CD14-positive monocyte (primary cell): ENCODE measurements around the gene GABRB2. TPM values are rescaled to one million over a fixed set of nuclear protein-coding genes. Genes with fewer than 3 reads are reported as not detected.

Experiments used
- DNase-seq, 3 donors: peaks; one replicate each; pipeline ENCODE4 v3.0.0-alpha.2; 2011 to 2022
- H2AFZ ChIP-seq: 2 replicates; pipeline ENCODE4 v1.6.0; 2012; ENCODE audit warnings: mild to moderate bottlenecking, low read depth, low read length, inconsistent platforms; ENCODE audit not compliant: insufficient read depth, poor library complexity, severe bottlenecking
- H3K27ac ChIP-seq, 2 donors: 1 replicate in 1 of 2; 2 replicates in 1 of 2; pipeline ENCODE4 v1.5.1; 2012 to 2013; ENCODE audit warnings: low read length in 2 of 2, control low read depth in 1 of 2, inconsistent platforms in 1 of 2, low read depth in 1 of 2, mild to moderate bottlenecking in 1 of 2
- H3K27me3 ChIP-seq, 2 donors: one replicate each; pipeline versions ENCODE4 v1.6.0 to v1.6.1; 2011 to 2013; ENCODE audit warnings: low read length in 2 of 2; ENCODE audit not compliant: control insufficient read depth in 2 of 2, insufficient read depth in 2 of 2
- H3K36me3 ChIP-seq, 2 donors: replicated peaks in 1 of 2; 1 replicate in 1 of 2; 2 replicates in 1 of 2; pipeline versions ENCODE4 v1.5.1 to v1.6.1; 2012 to 2013; ENCODE audit warnings: low read length in 2 of 2, control low read depth in 1 of 2, inconsistent platforms in 1 of 2, mild to moderate bottlenecking in 1 of 2; ENCODE audit not compliant: insufficient read depth in 2 of 2, control insufficient read depth in 1 of 2
- H3K4me1 ChIP-seq, 2 donors: 1 replicate in 1 of 2; 2 replicates in 1 of 2; pipeline versions ENCODE4 v1.5.1 to v1.6.1; 2012 to 2013; ENCODE audit warnings: low read length in 2 of 2, control low read depth in 1 of 2, inconsistent platforms in 1 of 2, mild to moderate bottlenecking in 1 of 2, moderate library complexity in 1 of 2; ENCODE audit not compliant: insufficient read depth in 2 of 2, control insufficient read depth in 1 of 2
- H3K4me2 ChIP-seq: replicated peaks from 2 replicates; pipeline ENCODE3; 2012; ENCODE audit warnings: low read length, moderate library complexity, mild to moderate bottlenecking; ENCODE audit not compliant: poor library complexity, severe bottlenecking; ENCODE audit errors: extremely low read depth
- H3K4me3 ChIP-seq, 3 experiments: fragments of 200-600 bp in 1 of 3; sonication (generic) in 1 of 3; replicated peaks in 1 of 3; 1 replicate in 2 of 3; 2 replicates in 1 of 3; pipeline ENCODE4 v1.5.1; 2011 to 2013; ENCODE audit warnings: low read length in 3 of 3, mild to moderate bottlenecking in 3 of 3, control low read depth in 2 of 3, low read depth in 2 of 3, inconsistent platforms in 1 of 3, moderate library complexity in 1 of 3
- H3K79me2 ChIP-seq: 2 replicates; pipeline ENCODE4 v1.6.0; 2012; ENCODE audit warnings: mild to moderate bottlenecking, control low read depth, inconsistent platforms, low read length, moderate library complexity; ENCODE audit not compliant: insufficient read depth
- H3K9ac ChIP-seq: 2 replicates; pipeline ENCODE4 v1.6.0; 2017; ENCODE audit warnings: low read length, mild to moderate bottlenecking; ENCODE audit not compliant: insufficient read depth, poor library complexity, severe bottlenecking
- H3K9me3 ChIP-seq, 2 donors: replicated peaks in 1 of 2; 1 replicate in 1 of 2; 2 replicates in 1 of 2; pipeline versions ENCODE4 v1.5.1 to v1.6.1; 2012 to 2013; ENCODE audit warnings: low read length in 2 of 2, control low read depth in 1 of 2; ENCODE audit not compliant: control insufficient read depth in 1 of 2, insufficient read depth in 1 of 2
- H4K20me1 ChIP-seq: 2 replicates; pipeline ENCODE4 v1.6.0; 2012; ENCODE audit warnings: mild to moderate bottlenecking, low read length, control low read depth, moderate library complexity; ENCODE audit not compliant: insufficient read depth
- H3K27ac Mint-ChIP-seq, 7 donors: one replicate each; pipeline ENCODE4 v1.8.0; 2020; ENCODE audit warnings: mild to moderate bottlenecking in 7 of 7, mixed read lengths in 7 of 7, moderate library complexity in 6 of 7, inconsistent platforms in 2 of 7
- H3K27me3 Mint-ChIP-seq, 3 donors: one replicate each; pipeline ENCODE4 v1.8.0; 2021 to 2022; ENCODE audit warnings: low read depth in 3 of 3, mild to moderate bottlenecking in 3 of 3, mixed read lengths in 3 of 3, moderate library complexity in 3 of 3, inconsistent platforms in 1 of 3
- H3K36me3 Mint-ChIP-seq, 2 donors: one replicate each; pipeline ENCODE4 v1.8.0; 2020; ENCODE audit warnings: mixed read lengths in 2 of 2, inconsistent platforms in 1 of 2, mild to moderate bottlenecking in 1 of 2
- H3K4me1 Mint-ChIP-seq: one replicate; pipeline ENCODE4 v1.8.0; 2020; ENCODE audit warnings: mild to moderate bottlenecking, mixed read lengths
- H3K4me3 Mint-ChIP-seq, 2 donors: one replicate each; pipeline ENCODE4 v1.8.0; 2020; ENCODE audit warnings: mild to moderate bottlenecking in 2 of 2, mixed read lengths in 2 of 2, moderate library complexity in 1 of 2
- H3K9me3 Mint-ChIP-seq, 7 donors: one replicate each; pipeline ENCODE4 v1.8.0; 2020 to 2022; ENCODE audit warnings: mixed read lengths in 7 of 7, mild to moderate bottlenecking in 6 of 7, moderate library complexity in 6 of 7, inconsistent platforms in 2 of 7
- WGBS: methylation state at CpG from one replicate; pipeline ENCODE4 v1.1.5; 2013; ENCODE audit warnings: missing lambda C conversion rate; ENCODE audit not compliant: insufficient coverage; 5-methylcytosine and 5-hydroxymethylcytosine counted together
- intact Hi-C, 2 donors: fragments of 100-400 bp; cut with micrococcal nuclease; formaldehyde crosslinking; loops; one replicate each; pipeline versions ENCODE4 v1.15.0 to v1.15.1; 2023
- polyA plus RNA-seq, 3 donors: library from polyadenylated mRNA; depleted of rRNA in 1 of 3; unstranded in 2 of 3; stranded (reverse) in 1 of 3; fragments of 300-500 nt in 2 of 3; fragments of >200 nt in 1 of 3; fragmentation: Illumina TruSeq in 2 of 3; gene quantifications; 1 replicate in 2 of 3; 2 replicates in 1 of 3; pipeline ENCODE4 v1.2.3, GENCODE V29; 2012 to 2021
- TF ChIP-seq, protein P1 (sequence below): fragments of 200-600 bp; IDR thresholded peaks from one replicate; pipeline ENCODE4 v1.8.0; 2022; ENCODE audit warnings: antibody characterized with exemption, mild to moderate bottlenecking

GABRB2 gene
- polyA plus RNA-seq, 3 donors = not detected

DNA sequence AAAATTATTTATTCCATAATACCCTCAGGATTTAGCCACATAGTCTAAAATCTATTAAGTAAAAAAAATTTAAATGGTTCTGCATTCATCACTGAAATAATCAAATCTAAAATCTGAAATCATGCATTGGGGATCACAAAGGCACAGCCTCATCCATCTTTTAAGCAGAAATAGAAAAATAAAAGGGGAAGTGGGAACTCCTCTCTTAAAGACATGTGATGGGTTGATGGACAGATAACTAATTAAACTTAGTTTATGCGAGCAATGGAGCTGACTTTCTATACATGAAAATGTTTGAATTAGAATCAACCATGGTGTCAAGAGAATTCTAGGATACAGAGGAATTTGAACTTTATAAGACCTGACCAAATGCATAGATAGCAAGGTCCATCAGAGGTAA lies 170.5 kb downstream of the GABRB2 start:
- Histone ChIP-seq H3K36me3 (no peaks in the 10 kb centered on the region), H3K9ac (no peak overlapping the region), H4K20me1 (no peaks in the 10 kb centered on the region), H3K4me3 (no peak overlapping the region), H3K27ac (no peak overlapping the region), H3K4me2 (no peak overlapping the region), H2AFZ (no peak overlapping the region), H3K79me2 (no peaks in the 10 kb centered on the region), H3K4me1 (no peaks in the 10 kb centered on the region), H3K9me3 (no peaks in the 10 kb centered on the region), H3K27me3 (no peaks in the 10 kb centered on the region)
- Mint-ChIP-seq H3K27ac (no peak overlapping the region), H3K4me3 (no peak overlapping the region), H3K9me3 (no peaks in the 10 kb centered on the region), H3K36me3 (no peaks in the 10 kb centered on the region), H3K27me3 (no peaks in the 10 kb centered on the region), H3K4me1 (no peaks in the 10 kb centered on the region)
- DNase-seq = no peak
- TF ChIP-seq, protein P1, sequence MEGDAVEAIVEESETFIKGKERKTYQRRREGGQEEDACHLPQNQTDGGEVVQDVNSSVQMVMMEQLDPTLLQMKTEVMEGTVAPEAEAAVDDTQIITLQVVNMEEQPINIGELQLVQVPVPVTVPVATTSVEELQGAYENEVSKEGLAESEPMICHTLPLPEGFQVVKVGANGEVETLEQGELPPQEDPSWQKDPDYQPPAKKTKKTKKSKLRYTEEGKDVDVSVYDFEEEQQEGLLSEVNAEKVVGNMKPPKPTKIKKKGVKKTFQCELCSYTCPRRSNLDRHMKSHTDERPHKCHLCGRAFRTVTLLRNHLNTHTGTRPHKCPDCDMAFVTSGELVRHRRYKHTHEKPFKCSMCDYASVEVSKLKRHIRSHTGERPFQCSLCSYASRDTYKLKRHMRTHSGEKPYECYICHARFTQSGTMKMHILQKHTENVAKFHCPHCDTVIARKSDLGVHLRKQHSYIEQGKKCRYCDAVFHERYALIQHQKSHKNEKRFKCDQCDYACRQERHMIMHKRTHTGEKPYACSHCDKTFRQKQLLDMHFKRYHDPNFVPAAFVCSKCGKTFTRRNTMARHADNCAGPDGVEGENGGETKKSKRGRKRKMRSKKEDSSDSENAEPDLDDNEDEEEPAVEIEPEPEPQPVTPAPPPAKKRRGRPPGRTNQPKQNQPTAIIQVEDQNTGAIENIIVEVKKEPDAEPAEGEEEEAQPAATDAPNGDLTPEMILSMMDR = no peak
- no CpG with 5 or more reads among the region's 1 CpG for WGBS
- intact Hi-C loops = no loop called here

GRCh38 chr5:161373345-161373707 lies 173.2 kb downstream of the GABRB2 start:
- H3K36me3 ChIP-seq = no peaks in the 10 kb centered on the region
- Mint-ChIP-seq H3K4me3 (no peak overlapping the region), H3K36me3 (no peaks in the 10 kb centered on the region), H3K27me3 (no peaks in the 10 kb centered on the region), H3K4me1 (no peaks in the 10 kb centered on the region), H3K27ac (no peak overlapping the region), H3K9me3 (no peaks in the 10 kb centered on the region)
- no peak overlapping the region for H3K9ac ChIP-seq
- no peaks in the 10 kb centered on the region for H3K27me3 ChIP-seq
- no peak overlapping the region for H3K27ac ChIP-seq
- no peak overlapping the region for H3K4me2 ChIP-seq
- intact Hi-C loops = no loop called here
- no peak for DNase-seq
- H3K79me2 ChIP-seq = no peaks in the 10 kb centered on the region
- H3K9me3 ChIP-seq = no peaks in the 10 kb centered on the region
- no peaks in the 10 kb centered on the region for H4K20me1 ChIP-seq
- H3K4me1 ChIP-seq = no peaks in the 10 kb centered on the region
- no peak overlapping the region for H3K4me3 ChIP-seq
- TF ChIP-seq, protein P1 = no peak
- H2AFZ ChIP-seq = no peak overlapping the region
